GM18498 (cell line): ENCODE data around the gene GSAP.
"Not testable (repeated sequence)": the region's sequence is repeated elsewhere in the genome, so short reads cannot be mapped to it uniquely, and the experiment has no call there.

Experiments used
- ATAC-seq: cut with Tn5 transposase; IDR thresholded peaks from one replicate; pipeline ENCODE4 v1.9.1; 2021; ENCODE audit warnings: mild to moderate bottlenecking, moderate library complexity; ENCODE audit not compliant: unreplicated experiment

GSAP gene

GRCh38 chr7:77293046-77293445 lies 123.1 kb downstream of the GSAP start:
- no peak for ATAC-seq

- ATAC-seq: no peak
These were observed 125.7 kb downstream of the GSAP start for GRCh38 chr7:77290425-77290824.

- no peak for ATAC-seq
These were observed 126.8 kb downstream of the GSAP start for GRCh38 chr7:77289387-77289786.

GRCh38 chr7:77288676-77289320 lies 127.4 kb downstream of the GSAP start:
- no peak for ATAC-seq

DNA sequence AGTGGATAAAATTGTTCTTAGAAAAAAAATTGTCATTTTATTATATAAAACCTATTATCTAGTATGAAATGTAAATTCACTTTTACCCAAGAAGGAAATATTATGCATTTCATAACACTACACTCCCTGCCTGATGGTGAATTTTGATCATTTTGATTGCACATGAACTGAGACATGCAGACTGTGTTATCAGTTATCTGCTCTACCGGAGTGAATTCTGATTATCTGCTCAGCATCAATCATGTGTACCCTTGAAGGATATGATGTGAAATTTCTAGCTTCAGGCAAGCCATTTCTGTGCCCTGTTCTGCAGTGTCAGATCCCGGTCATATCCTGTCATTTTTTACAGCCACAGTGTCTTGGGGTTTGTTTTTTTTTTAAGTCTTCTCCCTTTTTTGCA lies 131.5 kb downstream of the GSAP start:
- ATAC-seq: no peak

- ATAC-seq: no peak
These were observed 132.1 kb downstream of the GSAP start for GRCh38 chr7:77284005-77284404.

GRCh38 chr7:77282897-77283296 lies 133.3 kb downstream of the GSAP start:
- ATAC-seq: no peak

DNA sequence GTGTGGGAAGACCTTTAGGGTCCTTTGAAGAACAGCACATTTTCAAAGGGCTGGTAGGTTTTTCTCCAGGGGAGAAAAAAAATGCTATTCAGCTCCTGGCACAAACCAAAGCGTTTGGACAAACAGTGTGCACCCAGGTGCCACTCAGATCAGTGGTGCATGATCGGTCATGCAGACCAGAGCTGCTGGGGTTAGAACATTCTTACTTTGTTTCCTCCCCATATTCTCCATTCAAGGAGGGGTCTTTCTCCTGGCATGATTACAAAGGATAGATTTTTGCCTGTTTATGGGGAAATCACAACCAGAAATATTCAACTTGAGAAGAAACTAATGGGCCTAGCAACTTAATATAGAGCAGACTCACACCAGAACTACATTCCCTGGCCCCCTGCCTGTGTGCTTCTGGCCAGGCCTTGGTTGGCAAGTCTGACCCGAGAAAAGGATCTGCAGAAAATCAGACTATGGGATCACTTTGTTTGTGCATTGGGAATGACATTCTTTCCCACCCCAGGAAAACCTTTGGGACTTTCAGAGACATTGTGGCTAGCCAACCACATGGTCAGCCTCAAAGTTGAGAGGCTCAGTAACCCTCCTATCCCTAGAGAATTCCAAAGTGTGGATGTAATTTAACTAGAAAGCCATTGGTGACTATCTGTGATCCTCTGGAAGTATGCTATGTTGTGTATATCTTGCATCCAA lies 134.2 kb downstream of the GSAP start:
- no peak for ATAC-seq

DNA sequence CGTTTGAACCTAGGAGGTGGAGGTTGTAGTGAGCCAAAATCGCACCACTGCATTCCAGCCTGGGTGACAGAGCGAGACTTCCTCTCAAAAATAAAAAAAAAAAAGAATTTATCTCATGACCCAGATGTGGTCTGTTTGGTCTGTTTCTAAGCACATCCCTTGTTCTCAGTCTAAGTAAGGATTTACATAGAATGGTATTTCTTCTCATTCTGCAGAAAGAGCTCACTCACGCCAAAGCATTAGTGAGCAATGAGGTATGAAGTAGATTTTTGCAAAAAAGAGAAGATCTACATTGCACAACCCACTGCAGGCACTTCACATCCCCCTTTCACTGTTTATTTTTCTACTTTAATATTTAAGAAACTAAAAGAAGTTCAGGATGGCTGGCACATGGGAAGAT lies 140.0 kb downstream of the GSAP start:
- ATAC-seq: no peak

GRCh38 chr7:77275663-77276062 lies 140.5 kb downstream of the GSAP start:
- ATAC-seq: not testable (repeated sequence)

- ATAC-seq: no peak
These were observed 144.4 kb downstream of the GSAP start for GRCh38 chr7:77271766-77272165.

DNA sequence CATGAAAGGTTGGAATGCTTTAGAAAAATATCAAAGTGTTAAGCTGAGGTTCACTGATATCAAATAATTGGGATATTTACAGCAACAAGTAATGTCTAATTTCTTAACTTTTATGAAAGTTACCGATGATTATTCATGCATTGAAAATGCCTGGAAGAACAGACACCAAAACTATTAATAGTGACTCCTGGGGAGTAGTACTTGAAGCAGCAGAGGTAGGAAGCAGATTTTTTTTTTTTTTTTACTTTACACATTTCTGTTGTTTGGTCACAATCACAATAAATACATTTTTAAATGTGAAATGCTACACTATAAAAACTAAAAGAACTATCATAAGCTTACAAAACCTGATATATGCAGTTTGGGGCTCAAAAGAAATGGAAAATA lies 146.1 kb downstream of the GSAP start:
- no peak for ATAC-seq

- ATAC-seq: peak; percentile 84
These were observed 146.6 kb downstream of the GSAP start for GRCh38 chr7:77269360-77270093.

DNA sequence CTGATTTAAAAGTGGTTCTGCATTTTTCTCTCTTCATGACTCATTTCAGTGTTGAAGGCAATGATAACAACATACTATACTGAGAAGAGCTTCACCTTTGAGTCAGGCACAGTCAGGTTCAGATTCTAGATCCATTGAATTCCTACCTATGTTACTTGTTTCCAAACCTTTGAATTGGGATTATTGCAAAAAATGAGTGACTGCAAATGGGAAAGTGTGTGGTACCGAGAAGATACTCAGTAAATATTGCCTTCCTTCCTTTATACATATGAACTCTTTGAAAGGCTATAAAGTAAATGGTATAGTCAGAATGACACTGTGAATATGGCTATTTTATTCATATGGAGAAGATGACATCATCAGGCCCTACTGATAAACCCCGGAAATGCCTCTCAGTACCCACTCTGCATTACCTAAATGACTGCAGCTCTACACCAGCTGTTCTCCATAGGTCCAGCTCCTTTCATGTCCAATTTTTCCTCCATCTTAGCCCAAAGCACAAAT lies 149.8 kb downstream of the GSAP start:
- ATAC-seq: peak; percentile 82

DNA sequence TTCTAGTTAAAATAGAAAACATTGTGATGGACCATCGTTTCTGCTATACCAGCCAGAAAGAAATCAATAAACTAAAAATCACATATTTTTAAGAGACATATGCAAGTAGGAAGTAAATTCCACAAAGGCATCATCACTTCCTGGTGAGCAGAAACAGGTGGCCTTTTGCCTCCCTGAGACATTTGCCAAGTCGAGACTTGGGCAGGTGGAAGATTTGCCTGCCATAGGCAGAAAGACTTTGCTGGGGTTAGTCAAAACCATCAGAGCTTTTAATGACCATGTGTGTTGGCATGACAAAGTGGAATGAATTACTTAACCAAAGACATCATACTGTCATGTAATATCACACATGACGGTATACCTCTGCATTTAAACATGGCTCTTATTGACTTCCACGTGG lies 150.5 kb downstream of the GSAP start:
- ATAC-seq: no peak

GRCh38 chr7:77262316-77262715 lies 153.8 kb downstream of the GSAP start:
- no peak for ATAC-seq
